GM21529 (cell line): ENCODE data around the gene ORC3.
A peak's percentile ranks its signal among the peaks of the same experiment; 100 is the strongest.
"Not testable (repeated sequence)": the region's sequence is repeated elsewhere in the genome, so short reads cannot be mapped to it uniquely, and the experiment has no call there.

Experiments used
- ATAC-seq: cut with Tn5 transposase; IDR thresholded peaks from one replicate; pipeline ENCODE4 v1.9.1; 2021; ENCODE audit not compliant: unreplicated experiment

ORC3 gene

DNA sequence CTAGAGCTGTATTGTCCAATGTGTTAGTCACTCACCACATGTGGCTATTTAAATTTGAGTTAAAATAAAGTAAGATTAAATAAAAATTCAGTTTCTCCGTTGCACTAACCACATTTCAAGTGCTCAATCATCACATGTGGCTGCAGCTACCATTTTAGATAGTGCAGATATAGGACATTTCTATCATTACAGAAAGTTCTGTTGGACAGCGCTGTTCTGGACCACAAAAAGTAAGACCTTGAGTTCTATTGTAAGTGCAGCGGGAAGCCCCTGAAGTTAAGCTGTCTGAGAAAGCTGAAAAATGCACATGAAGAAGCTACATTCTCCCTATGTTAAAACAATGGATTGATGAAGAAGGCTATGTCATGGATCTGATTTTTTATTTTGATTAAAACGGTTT is 1.1 kb downstream of the ORC3 start:
- no peak for ATAC-seq

DNA sequence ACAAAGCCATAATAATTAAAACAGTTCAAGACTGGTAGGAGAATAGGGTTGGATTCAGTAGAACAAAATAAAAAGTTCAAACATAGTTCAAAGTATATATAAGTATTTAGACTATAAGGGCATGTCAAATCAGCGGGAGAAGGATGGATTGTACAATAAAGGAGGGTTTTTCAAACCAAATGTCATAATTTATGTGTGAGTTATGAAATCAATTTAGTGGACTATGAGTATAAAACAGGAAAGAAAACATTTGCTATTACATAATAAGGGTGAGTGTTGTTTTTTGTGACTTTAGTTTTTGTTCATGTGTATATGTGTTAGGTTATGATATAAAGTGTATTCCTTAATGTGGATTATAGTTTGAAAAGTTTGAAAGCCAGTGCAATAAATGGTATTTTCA is 10.6 kb downstream of the ORC3 start:
- ATAC-seq: no peak

DNA sequence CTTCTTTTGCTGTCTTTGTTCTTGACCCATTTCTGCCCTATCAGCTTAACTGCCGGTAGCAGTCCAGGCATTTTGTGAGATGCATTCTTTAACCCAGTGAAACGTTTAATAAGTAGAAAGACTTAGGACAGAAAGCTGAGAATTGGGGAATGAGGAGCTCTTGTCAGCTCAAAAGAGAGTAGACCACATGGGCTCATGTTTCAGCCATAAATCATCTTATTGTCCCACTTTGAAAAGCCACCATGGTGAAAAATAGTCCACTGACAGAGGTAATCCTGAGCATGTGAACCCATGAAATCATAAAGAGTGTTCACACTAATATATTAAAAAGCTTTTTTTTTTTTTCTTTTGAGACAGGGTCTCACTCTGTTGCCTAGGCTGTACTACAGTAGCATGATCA is 16.3 kb downstream of the ORC3 start:
- ATAC-seq: no peak

DNA sequence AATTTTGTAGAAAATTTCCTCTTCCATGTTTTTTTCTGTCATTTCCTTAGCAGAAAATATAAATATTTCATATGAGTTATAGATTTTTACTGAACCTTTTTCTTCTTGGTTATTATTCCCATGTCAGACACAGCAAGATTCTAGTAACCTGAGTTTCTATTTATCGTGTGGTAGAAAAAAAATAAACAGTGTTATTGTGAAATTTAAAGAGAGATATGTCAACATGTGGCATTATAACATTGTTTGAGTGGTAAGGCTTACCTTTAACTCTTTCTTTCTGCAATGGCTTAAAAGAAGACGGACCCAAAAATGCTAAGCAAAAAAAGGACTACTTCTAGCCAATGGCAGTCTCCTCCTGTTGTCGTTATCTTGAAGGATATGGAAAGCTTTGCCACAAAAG is 18.9 kb downstream of the ORC3 start:
- ATAC-seq: no peak

DNA sequence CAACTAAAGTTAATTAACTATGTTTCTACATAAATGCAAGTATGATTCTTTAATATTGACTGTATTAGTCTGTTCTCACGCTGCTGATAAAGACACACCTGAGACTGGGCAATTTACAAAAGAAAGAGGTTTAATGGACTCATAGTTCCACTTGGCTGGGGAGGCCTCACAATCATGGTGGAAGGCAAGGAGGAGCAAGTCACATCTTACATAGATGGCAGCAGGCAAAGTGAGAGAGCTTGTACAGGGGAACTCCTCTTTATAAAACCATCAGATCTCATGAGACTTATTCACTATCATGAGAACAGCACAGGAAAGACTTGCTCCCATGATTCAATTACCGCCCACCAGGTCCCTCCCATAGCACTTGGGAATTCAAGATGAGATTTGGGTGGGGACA is 23.1 kb downstream of the ORC3 start:
- not testable (repeated sequence) for ATAC-seq

DNA sequence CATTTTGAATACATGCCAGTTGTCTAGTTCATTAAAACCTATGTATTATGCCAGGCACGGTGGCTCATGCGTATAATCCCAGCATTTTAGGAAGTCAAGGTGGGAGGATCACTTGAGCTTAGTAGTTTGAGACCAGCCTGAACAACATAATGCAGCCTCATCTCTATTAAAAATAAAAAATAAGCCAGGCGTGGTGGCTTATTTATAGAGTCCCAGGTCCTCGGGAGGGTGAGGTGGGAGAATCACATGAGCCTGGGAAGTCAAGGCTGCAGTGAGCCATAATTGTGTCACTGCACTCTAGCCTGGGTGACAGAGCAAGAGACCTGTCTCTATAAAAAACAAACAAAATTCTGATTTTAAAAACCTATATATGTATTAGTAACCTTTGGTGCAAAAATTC is 27.5 kb downstream of the ORC3 start:
- ATAC-seq: no peak

DNA sequence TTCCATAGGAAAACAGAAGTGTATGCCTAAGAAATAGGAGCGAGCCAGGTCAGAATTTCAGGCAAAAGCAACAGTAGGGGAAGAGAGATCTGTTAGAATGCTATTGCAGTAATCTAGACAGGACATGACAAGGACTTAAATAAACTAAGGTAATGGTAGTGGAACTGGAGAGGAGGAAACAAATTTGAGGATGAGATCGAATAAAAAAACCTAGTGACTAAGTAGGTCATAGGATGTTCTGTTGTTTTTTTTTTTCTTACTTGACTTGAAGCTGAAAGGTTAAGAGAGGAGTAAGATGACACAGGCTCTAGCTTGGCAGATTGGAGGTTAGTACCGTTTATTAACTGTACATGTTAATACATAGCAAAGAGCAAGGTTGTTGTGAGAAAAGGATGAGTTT is 28.6 kb downstream of the ORC3 start:
- ATAC-seq: no peak

DNA sequence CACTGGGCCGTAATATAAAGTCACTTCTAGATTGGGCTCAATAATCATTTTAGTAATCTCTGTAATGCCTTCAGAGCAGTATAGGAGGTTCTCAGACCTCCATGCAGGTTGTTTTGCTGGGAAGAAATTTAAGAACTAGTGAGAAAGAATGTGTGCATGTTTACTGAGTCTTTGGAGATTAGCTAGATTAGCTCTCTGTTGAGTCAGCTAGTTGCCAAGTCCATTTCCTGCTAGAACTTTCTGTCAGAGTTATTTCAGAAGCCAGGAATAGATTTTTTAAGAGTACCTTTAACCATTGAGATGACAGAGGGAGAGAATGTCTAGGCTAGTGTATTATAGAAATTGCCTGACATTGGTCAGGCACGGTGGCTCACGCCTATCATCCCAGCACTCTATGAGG is 33.3 kb downstream of the ORC3 start:
- ATAC-seq: no peak

DNA sequence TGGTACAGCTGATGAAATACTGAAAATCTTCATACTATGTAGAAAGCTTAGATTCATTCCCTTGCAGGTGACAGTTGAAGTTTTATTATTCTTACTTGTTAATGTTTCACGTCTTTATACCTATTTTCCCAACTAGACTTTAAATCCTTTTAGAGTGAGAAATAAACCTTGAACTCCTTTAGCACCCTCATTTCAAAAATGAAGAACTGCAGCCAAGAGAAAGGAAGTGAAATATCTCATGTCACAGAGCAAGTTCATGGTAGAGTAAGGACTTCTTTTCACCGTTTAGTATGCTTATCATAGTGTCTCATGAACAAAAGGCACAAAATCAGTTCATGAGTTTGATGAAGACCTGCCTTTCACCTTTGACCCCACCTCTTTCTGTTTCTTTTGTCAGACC is 38.5 kb downstream of the ORC3 start:
- ATAC-seq: no peak

DNA sequence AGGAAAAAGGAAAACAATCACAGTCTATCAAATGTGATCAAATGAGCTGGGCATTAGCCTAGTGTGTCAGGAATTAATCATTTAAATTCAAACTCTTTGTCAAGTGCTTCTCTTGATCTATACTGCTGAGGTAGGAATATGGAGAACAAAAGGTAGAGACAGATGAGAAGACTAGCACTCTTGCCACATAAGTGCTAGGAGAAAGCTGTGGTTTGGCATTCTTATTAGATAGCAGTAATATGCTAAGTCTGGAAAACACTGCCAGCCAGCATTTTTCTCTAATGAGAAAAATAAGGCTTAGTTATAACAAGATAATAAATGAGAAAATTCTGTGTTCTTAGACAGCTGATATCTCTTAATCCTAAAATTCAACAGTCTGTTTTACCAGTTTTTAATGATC is 38.9 kb downstream of the ORC3 start:
- no peak for ATAC-seq

DNA sequence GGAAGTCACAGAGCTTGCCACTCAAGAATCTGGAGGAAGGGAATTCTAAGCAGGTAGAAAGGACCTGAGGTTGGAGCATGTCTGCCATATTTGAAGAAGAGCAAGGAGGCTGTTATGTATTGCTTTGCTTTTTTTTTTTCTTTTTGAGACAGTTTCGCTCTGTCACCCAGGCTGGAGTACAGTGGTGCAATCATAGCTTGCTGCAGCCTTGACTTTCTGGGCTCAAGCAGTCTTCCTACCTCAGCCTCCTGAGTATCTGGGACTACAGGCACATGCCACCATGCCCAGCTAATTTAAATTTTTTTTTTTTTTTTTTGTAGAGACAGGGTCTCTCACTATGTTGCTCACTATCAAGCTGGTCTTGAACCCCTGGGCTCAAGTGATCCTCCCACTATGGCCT is 40.8 kb downstream of the ORC3 start:
- no peak for ATAC-seq

DNA sequence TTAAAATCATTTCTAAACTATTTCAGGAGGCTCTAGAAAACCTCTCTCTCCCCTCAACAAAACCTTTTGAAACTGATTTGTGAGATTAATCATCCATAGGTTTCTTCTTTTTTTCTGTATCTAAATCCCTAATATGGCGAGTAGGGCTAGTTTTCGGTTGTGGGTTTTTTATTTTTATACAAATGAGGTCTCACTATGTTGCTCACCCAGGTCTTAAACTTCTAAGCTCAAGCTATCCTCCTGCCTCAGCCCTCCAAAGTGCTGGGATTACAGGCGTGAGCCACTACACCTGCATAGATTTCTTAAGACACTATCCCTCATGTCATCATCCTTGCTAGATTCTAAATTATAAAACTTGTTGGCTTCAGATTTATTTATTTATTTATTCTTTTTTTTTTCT is 43.9 kb downstream of the ORC3 start:
- ATAC-seq: no peak

DNA sequence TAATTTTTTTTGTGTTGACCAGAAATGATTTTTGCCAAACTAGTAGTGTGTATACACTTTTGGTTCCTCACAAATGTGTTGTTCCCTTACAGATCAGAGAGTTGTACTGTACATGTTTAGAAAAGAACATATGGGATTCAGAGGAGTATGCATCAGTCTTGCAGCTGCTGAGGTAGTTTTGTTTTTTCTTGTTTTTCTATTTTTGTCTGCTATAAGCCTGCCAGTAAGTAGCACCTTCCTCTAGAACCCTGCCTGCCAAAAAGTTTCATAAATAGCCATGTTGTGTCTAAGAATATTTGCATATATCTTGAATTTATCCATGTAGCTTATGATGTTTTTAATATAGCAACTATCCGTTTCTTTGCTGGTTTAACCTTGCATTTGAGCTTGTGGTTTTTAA is 46.4 kb downstream of the ORC3 start:
- ATAC-seq: no peak

DNA sequence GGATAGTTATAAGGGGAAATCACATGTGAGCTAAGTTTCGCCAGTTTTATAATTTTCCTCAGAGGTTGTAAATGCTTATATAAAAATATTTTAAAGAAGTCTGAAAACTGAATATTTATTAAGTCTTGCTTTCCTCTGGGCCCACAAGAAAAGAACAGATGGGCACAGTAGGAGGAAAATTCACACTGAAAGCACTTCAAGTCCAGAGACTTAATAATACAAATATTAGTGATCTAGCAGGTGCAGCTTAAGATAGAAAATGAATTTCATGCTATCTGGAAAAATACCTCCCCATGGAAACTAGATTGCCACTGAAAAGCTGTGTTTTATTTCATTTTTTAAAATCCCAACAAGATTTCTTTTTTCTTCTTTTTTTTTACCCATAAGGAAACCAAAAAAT is 47.2 kb downstream of the ORC3 start:
- ATAC-seq: no peak

DNA sequence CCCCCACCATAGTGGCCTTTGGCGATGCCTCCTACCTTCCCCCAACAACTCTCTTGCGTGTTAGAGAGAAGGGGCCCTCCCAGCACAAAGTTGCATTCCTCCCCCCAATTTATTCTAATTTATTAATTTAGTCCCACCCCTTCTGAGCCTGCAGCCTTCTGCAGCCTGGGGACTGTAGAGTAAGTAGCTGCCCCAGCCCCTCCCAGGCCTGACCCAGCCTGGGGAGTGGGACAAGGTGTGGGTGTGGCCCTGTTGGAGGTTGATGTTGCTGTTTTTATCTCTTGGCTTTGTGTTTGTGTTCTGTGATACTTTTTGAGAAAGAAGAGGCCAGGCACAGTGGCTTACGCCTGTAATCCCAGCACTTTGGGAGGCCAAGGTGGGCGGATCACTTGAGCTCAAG is 49.4 kb downstream of the ORC3 start:
- ATAC-seq: no peak

DNA sequence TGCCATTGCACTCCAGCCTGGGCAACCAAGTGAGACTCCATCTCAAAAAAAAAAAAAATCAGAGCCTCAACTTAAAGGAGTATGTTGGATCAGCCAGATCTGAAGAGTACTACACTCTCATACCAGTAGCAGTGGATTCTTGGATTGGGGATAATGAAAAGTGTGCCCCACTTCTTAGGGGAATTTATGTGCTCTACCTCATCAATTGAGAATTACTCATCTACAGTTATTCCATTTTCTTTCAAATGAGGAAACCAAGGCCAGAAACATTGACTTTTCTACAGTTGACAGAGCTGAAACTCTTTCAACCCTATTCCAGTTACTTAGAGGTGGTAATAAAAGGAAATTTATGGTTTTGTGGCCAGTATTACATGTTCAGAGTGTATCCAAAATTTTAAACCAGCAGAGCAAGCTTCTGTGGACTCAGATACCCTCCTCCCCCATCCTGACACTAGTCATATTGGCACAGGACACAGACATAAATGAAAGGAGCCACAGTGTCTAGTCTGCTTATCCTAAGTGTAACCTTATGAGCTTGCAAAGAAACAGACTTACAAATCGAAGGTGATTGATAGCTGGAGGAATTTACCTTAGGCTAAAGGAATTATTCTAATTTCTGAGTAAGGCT is 51.2 kb downstream of the ORC3 start:
- no peak for ATAC-seq

DNA sequence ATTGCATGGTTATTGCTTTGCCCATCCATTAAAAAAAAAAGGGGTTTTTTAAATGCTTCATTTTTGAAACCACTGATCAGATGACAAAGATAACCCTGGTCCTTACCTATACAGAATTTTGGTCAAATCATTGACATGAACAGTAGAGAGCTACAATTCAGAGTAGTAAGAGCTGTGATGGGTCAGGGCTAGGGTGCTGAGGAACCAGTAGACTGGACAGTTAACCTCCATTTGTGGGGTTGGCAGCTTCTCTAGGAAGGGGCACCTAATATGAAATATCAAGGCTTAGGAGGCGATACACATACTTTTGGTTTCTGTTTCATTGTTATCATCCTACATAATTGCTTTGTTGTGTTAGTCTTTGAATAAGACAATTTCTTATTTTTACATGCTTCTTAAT is 55.1 kb downstream of the ORC3 start:
- no peak for ATAC-seq

DNA sequence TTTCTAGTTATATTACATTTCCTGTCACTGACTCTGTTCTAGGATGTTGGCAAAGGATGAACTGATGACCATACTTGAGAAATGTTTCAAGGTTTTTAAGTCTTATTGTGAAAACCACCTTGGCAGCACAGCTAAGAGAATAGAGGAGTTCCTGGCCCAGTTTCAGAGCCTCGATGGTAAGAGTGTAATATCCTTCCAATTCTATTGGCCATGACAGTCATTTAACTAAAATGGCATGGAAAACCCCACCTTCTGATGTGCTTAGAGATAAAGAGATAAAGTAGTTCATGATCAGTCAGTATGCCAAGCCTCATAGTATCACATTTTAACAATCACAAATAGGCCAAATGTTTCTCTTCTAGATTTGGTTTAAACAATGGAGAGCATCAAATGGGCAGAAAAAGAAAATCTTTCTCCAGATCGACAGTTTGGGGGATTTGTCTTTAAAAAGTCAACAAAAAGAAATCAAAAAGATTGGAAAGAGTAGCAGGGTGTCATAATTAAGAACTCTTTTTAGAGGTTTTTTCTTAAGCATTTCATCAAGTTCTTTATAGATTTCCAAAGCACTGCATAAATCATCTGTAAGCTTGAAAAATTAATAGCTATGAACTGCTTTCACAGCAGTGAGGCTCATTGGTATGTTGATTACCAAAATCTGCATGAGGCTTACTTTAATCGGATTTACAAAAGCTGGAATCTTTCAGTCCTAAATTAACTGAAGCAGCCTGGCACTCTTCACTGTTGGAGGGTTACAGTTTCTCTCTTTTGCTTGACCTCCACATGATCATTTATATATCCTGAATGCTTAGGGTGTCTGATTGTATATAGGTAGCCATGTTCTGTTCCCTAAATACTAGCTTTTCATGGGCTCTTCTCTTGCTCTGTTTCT is 63.4 kb downstream of the ORC3 start:
- ATAC-seq: no peak

DNA sequence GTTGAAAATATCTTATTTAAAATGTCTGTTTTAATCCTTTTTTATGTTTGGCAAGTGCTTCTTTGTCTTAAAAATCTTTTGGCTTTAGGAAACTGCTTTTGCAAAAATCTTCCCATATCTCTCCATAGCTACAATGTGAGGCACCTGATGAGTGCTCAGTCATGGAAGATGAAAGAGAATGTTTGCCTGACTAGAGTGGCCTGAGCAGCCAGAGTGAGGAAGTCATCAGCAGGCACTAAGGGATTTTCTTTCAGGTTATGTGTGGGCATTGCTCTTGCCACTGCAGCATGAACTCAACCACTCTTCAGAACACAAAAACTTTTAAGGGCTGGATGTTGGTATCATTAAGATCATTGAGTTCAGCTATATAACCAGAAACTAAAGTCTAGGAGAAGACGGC is 64.2 kb downstream of the ORC3 start:
- ATAC-seq: no peak

DNA sequence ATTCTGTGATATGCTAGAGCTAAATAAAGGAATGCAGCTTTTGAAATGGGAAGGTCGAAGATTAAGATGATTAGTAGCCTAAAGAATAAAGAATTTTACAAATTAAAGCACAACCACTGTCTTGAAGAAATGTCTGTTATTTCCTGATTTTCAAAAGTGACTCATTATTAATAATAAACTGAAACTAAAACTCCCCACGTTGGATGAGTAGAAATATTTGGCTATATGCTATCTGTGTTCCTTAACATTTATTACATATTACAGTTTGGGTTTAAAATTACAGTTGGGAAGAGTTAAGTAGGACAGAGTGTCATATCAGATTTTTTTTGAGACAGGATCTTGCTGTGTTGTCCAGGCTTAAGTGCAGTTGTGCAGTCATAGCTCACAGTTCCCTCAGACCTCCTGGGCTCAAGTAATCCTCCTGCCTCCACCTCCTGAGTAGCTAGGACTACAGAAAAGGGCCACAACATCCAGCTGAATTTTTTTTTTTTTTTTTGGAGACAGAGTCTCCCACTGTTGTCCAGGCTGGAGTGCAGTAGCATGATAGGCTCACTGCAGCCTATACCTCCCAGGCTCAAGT is 65.0 kb downstream of the ORC3 start:
- no peak for ATAC-seq

DNA sequence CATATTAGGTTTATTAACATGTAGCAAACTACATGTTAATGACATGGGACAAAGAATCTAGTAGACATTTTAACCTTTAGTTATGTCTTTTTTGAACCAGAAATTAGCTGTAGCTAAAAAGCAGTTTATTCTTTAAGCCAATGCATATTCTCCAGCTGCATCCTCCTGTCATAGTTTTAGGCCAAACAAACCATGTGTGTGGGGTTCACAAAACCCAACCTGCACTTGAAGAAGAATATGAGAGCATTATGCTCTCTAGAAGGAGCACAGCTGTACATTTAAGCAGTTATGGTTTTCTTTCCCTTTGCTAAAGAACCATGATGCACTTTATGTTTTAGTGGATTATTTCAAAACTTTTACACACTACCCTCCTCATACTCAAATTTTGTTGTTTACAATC is 65.9 kb downstream of the ORC3 start:
- no peak for ATAC-seq

DNA sequence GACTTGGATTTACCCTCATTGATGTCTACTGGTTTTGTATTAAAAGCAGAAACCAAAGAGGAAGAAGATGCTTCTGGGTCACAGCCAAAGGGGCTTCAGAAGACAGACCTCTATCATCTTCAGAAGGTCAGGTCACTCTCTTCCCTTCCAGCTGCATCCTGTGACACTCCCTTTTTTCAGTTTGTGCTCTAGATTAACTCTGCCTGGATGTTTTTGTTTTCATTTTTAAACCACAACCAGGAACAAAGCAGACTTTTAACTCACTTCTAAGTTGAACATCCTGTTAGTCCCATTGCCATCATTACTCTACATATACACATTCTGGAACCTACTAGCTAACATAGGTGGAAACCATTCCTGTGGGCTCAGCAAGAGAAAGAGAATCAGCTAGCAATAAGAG is 66.9 kb downstream of the ORC3 start:
- peak; percentile 84 for ATAC-seq
